HepG2 (cell line): ENCODE data around the gene PPAN. TPM values are rescaled to one million over a fixed set of nuclear protein-coding genes. Genes with fewer than 3 reads are reported as not detected.

Experiments
- ATAC-seq: fragments of 200-7000 bp; cut with Tn5 transposase; 3 replicates; pipeline ENCODE4 v1.9.1; 2020; ENCODE audit warnings: mild to moderate bottlenecking, moderate library complexity
- BruUV-seq: library from RNA; stranded (reverse); fragments of 400-500 nt; replicated peaks from 2 replicates; lab custom pipeline; 2021; lab: Mats Ljungman, UMichigan
- CTCF ChIA-PET: fragments of 300-600 bp; formaldehyde crosslinking; extraction: SDS; loops from one replicate; lab custom pipeline; 2021; ENCODE audit warnings: low total read pairs, inconsistent platforms, low intra/inter-chr PET ratio; lab: Yijun Ruan, JAX
- POLR2A ChIA-PET: fragments of 350-600 bp; sonication (Branson Sonifier 250); formaldehyde crosslinking; loops from one replicate; lab custom pipeline; 2020; ENCODE audit warnings: antibody characterized with exemption, inconsistent platforms; lab: Yijun Ruan, JAX
- DNase-seq: peaks from one replicate; pipeline ENCODE4 v3.0.0-alpha.2; 2015; ENCODE audit warnings: low spot score
- FAIRE-seq: peaks from 3 replicates; lab custom pipeline; 2011; peaks lifted over from hg19 to GRCh38; lab: Jason Lieb, UNC
- H2AFZ ChIP-seq: one replicate; pipeline ENCODE4 v1.6.1; 2011; ENCODE audit warnings: low read length, inconsistent platforms
- H3K27ac ChIP-seq: fragments of 300-600 bp; 3 replicates; pipeline ENCODE4 v1.8.0; 2011; ENCODE audit warnings: mixed run types, mild to moderate bottlenecking, mixed read lengths, low read length, inconsistent platforms; ENCODE audit not compliant: insufficient read depth; ENCODE audit errors: extremely low read length
- H3K27me3 ChIP-seq, 2 experiments: fragments of 200-600 bp in 1 of 2; 2 replicates in 1 of 2; 3 replicates in 1 of 2; pipeline versions ENCODE4 v1.6.0 to v1.8.0; 2011; ENCODE audit warnings: low read length in 2 of 2, mild to moderate bottlenecking in 2 of 2, moderate library complexity in 2 of 2, inconsistent platforms in 1 of 2; ENCODE audit not compliant: insufficient read depth in 2 of 2, control insufficient read depth in 1 of 2
- H3K36me3 ChIP-seq, 2 experiments: fragments of 200-600 bp in 1 of 2; replicated peaks in 1 of 2; 2 replicates in 1 of 2; 3 replicates in 1 of 2; pipeline versions ENCODE4 v1.5.1 to v1.8.0; 2011; ENCODE audit warnings: low read length in 2 of 2, inconsistent platforms in 1 of 2; ENCODE audit not compliant: insufficient read depth in 2 of 2, control insufficient read depth in 1 of 2
- H3K4me1 ChIP-seq: 2 replicates; pipeline ENCODE4 v1.5.1; 2012; ENCODE audit warnings: low read length, inconsistent platforms; ENCODE audit not compliant: insufficient read depth
- H3K4me2 ChIP-seq: 2 replicates; pipeline ENCODE4 v1.6.0; 2011; ENCODE audit warnings: low read depth, low read length, inconsistent platforms
- H3K4me3 ChIP-seq, 3 experiments: fragments of 200-600 bp in 1 of 3; sonication (generic), shearing (Covaris generic) in 1 of 3; replicated peaks in 1 of 3; 2 replicates each; pipeline ENCODE4 v1.5.1; 2011 to 2016; ENCODE audit warnings: low read length in 3 of 3, inconsistent platforms in 2 of 3, low read depth in 2 of 3, mild to moderate bottlenecking in 2 of 3, control low read depth in 1 of 3, mixed read lengths in 1 of 3; ENCODE audit not compliant: insufficient read depth in 1 of 3
- H3K79me2 ChIP-seq: one replicate; pipeline ENCODE4 v1.6.1; 2011; ENCODE audit warnings: low read length, inconsistent platforms; ENCODE audit not compliant: insufficient read depth
- H3K9ac ChIP-seq: 2 replicates; pipeline ENCODE4 v1.6.0; 2011; ENCODE audit warnings: mild to moderate bottlenecking, low read depth, low read length, inconsistent platforms; ENCODE audit not compliant: insufficient read depth
- H3K9me3 ChIP-seq: 2 replicates; pipeline ENCODE4 v1.5.1; 2012; ENCODE audit warnings: mild to moderate bottlenecking, low read length
- H4K20me1 ChIP-seq: 2 replicates; pipeline ENCODE4 v1.6.0; 2011; ENCODE audit warnings: inconsistent platforms, mild to moderate bottlenecking, low read length, moderate library complexity; ENCODE audit not compliant: insufficient read depth
- ATF7-NPFF ChIP-seq: sonication (generic); formaldehyde crosslinking; IDR thresholded peaks from 2 replicates; pipeline ENCODE4 v1.8.1; 2023; ENCODE audit warnings: mild to moderate bottlenecking, low read depth, missing genetic modification reagents, moderate library complexity
- ELF3 ChIP-seq: IDR thresholded peaks from 2 replicates; pipeline ENCODE4 v1.6.1; 2016; ENCODE audit warnings: missing genetic modification reagents, missing compliant biosample characterization
- HBP1 ChIP-seq: IDR thresholded peaks from 2 replicates; pipeline ENCODE4 v1.6.1; 2016; ENCODE audit warnings: low read depth, control low read depth
- MAF1 ChIP-seq: sonication (generic); formaldehyde crosslinking; IDR thresholded peaks from 2 replicates; pipeline ENCODE4 v1.5.0; 2020; ENCODE audit warnings: missing genetic modification reagents, borderline replicate concordance
- NFYC ChIP-seq: IDR thresholded peaks from 2 replicates; pipeline ENCODE4 v1.6.1; 2016; ENCODE audit warnings: missing genetic modification reagents, missing compliant biosample characterization
- PAWR ChIP-seq: sonication (generic); formaldehyde crosslinking; IDR thresholded peaks from 2 replicates; pipeline ENCODE4 v1.4.0; 2020; ENCODE audit warnings: missing genetic modification reagents, mild to moderate bottlenecking, borderline replicate concordance
- YEATS4 ChIP-seq: sonication (generic); formaldehyde crosslinking; IDR thresholded peaks from 2 replicates; pipeline ENCODE4 v1.4.0; 2020; ENCODE audit warnings: missing genetic modification reagents, borderline replicate concordance
- ZBTB26 ChIP-seq: IDR thresholded peaks from 2 replicates; pipeline ENCODE4 v1.6.1; 2016; ENCODE audit warnings: missing compliant biosample characterization, missing genetic modification reagents, borderline replicate concordance
- ZNF329 ChIP-seq: sonication (generic); formaldehyde crosslinking; IDR thresholded peaks from 2 replicates; pipeline ENCODE4 v1.9.0; 2021; ENCODE audit warnings: low read depth, mild to moderate bottlenecking, missing genetic modification reagents
- ZNF570 ChIP-seq: sonication (generic); formaldehyde crosslinking; IDR thresholded peaks from 2 replicates; pipeline ENCODE4 v1.4.0; 2020; ENCODE audit warnings: mild to moderate bottlenecking, missing genetic modification reagents, borderline replicate concordance
- ZNF589 ChIP-seq: sonication (generic); formaldehyde crosslinking; conservative IDR thresholded peaks from 2 replicates; pipeline ENCODE4 v1.8.0; 2022; ENCODE audit warnings: mild to moderate bottlenecking, moderate library complexity, missing genetic modification reagents
- ZNF691 ChIP-seq: sonication (generic); formaldehyde crosslinking; IDR thresholded peaks from 2 replicates; pipeline ENCODE4 v1.4.0; 2020; ENCODE audit warnings: missing genetic modification reagents, low read depth, mild to moderate bottlenecking, borderline replicate concordance
- WGBS: methylation state at CpG from one replicate; pipeline ENCODE4 v1.1.6; 2017; ENCODE audit warnings: low lambda C conversion rate; 5-methylcytosine and 5-hydroxymethylcytosine counted together
- in situ Hi-C: cut with HindIII; loops from 2 replicates; pipeline ENCODE4 v1.10.0; 2017; ENCODE audit warnings: low pct_unique_long_range_greater_than_20kb; ENCODE audit not compliant: extremely low pct_ligation_motif_present
- intact Hi-C: fragments of 100-400 bp; cut with micrococcal nuclease; formaldehyde crosslinking; loops from one replicate; pipeline ENCODE4 v1.10.0; 2022; ENCODE audit not compliant: unreplicated experiment
- polyA plus RNA-seq, 8 experiments: library from polyadenylated mRNA; depleted of rRNA in 3 of 8; stranded (reverse) in 7 of 8; unstranded in 1 of 8; fragments of >200 nt; fragmentation: Illumina TruSeq in 4 of 8; extraction: Trizol in 4 of 8; gene quantifications; 2 replicates each; pipeline versions ENCODE4 v1.2.1 to v1.2.3, GENCODE V29; 2011 to 2016; ENCODE audit warnings: low read depth in 4 of 8, missing spikeins in 1 of 8, mixed read lengths in 1 of 8; ENCODE audit not compliant: insufficient read depth in 1 of 8
- total RNA-seq, 5 experiments: library from RNA; depleted of rRNA; stranded (reverse); fragments of >200 nt; fragmentation: Illumina TruSeq; extraction: Trizol; gene quantifications; 2 replicates each; pipeline ENCODE4 v1.2.3, GENCODE V29; 2016; ENCODE audit warnings: low read depth in 1 of 5
- TF ChIP-seq, protein P1 (sequence below): sonication (generic); formaldehyde crosslinking; IDR thresholded peaks from 2 replicates; pipeline ENCODE4 v1.4.0; 2020; ENCODE audit warnings: missing genetic modification reagents

The PPAN gene
- total and polyA plus RNA-seq, 2 of the 13 experiments (the other 11 are each of a cell fraction or from before 2014, with no cell fraction given) = 36.2 to 41.9 TPM

DNA sequence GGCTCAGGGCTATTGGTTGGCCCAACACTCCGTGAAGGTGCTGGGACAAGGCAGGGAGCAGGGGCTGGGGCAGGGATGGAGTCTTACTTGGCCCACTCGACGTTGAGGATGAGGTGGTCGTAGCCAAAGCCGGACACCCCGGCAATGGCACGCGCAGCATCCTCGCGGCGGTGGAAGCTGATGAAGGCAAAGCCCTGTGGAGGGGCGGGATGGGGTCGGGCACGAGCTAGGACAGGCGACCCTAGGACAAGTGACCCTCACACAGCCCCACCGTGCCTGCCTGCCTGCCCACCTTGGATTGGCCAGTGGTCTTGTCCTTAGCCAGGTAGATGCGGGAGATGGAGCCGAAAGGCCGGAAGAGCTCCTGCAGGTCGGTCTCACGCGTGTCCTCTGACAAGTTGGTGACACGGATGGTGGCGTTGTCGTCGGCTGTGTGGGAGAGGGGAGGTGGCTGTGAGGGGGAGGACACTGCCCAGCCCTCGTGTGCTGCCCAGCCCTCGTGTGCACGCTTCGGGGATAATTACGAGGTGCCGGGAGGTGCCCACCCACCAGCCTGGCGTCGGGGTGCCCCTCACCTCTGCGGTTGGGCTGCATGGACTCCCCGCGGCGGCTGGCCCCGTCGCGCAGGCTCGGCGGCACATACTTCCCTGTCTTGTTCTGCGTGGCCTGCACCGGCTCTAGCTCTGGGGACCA lies 9.4 kb downstream of the PPAN start:
- Histone ChIP-seq H3K4me2 (no peak overlapping the region), H3K27ac (no peak overlapping the region), H3K4me3 (no peak overlapping the region), H3K4me1 (peaks cover 24% of the 10 kb centered on the region), H3K9ac (no peak overlapping the region), H3K27me3 (no peaks in the 10 kb centered on the region; a peak in 1 of 5 replicates), H3K36me3 (peaks cover 24 to 43% of the 10 kb centered on the region in 2 experiments), H4K20me1 (peaks cover 13% of the 10 kb centered on the region; the same call in 1 of the 2 replicates), H3K79me2 (peaks cover 14% of the 10 kb centered on the region), H3K9me3 (no peaks in the 10 kb centered on the region), H2AFZ (no peak overlapping the region)
- CTCF ChIA-PET = no interaction called here
- ATAC-seq (peak; percentile 1; the same call in 2 of the 3 replicates), FAIRE-seq (no peak), DNase-seq (no peak)
- intact Hi-C loops = no loop called here
- in situ Hi-C loops = no loop called here
- no TSS peak for BruUV-seq
- POLR2A ChIA-PET = interaction anchor here (2.4 kb wide), 1 partner anchor 9 kb away, joined by 10 read pairs; the partner anchor contains the start of gene PPAN
- WGBS = 98% methylated on average over 31 of the region's 45 CpGs
- TF ChIP-seq NFYC (CRISPR knock-in tag) (no peak), ATF7-NPFF (CRISPR knock-in tag) (peak; percentile 46; the same call in 1 of the 2 replicates), ZNF329 (CRISPR knock-in tag) (no peak), ZBTB26 (CRISPR knock-in tag) (0 out of 2 replicates have a peak, but pooled peaks have one; percentile 2), ZNF570 (CRISPR knock-in tag) (no peak), ELF3 (CRISPR knock-in tag) (no peak), ZNF691 (CRISPR knock-in tag) (no peak), HBP1 (no peak), YEATS4 (CRISPR knock-in tag) (no peak), PAWR (CRISPR knock-in tag) (no peak), ZNF589 (CRISPR knock-in tag) (0 out of 2 replicates have a peak, but pooled peaks have one; percentile 42), MAF1 (no peak)
- TF ChIP-seq, protein P1, sequence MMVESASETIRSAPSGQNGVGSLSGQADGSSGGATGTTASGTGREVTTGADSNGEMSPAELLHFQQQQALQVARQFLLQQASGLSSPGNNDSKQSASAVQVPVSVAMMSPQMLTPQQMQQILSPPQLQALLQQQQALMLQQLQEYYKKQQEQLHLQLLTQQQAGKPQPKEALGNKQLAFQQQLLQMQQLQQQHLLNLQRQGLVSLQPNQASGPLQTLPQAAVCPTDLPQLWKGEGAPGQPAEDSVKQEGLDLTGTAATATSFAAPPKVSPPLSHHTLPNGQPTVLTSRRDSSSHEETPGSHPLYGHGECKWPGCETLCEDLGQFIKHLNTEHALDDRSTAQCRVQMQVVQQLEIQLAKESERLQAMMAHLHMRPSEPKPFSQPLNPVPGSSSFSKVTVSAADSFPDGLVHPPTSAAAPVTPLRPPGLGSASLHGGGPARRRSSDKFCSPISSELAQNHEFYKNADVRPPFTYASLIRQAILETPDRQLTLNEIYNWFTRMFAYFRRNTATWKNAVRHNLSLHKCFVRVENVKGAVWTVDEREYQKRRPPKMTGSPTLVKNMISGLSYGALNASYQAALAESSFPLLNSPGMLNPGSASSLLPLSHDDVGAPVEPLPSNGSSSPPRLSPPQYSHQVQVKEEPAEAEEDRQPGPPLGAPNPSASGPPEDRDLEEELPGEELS (CRISPR knock-in tag) = no peak
